SK-N-MC (cell line): Measurements from ENCODE around the gene ATP9B.

ENCODE experiments used
- EZH2 ChIP-seq: fragments of 200-600 bp; sonication (generic); IDR thresholded peaks from one replicate; pipeline ENCODE4 v1.6.1; 2017; ENCODE audit warnings: antibody characterized with exemption
- FOXP2 ChIP-seq: optimal IDR thresholded peaks from 2 replicates; pipeline ENCODE3; 2011; ENCODE audit warnings: mild to moderate bottlenecking, moderate library complexity; ENCODE audit not compliant: insufficient read depth; ENCODE audit errors: extremely low read length, control extremely low read depth
- POLR2AphosphoS5 ChIP-seq: IDR thresholded peaks from 2 replicates; pipeline ENCODE4 v1.6.1; 2012; ENCODE audit warnings: mild to moderate bottlenecking, low read depth, low read length, borderline replicate concordance

DNA sequence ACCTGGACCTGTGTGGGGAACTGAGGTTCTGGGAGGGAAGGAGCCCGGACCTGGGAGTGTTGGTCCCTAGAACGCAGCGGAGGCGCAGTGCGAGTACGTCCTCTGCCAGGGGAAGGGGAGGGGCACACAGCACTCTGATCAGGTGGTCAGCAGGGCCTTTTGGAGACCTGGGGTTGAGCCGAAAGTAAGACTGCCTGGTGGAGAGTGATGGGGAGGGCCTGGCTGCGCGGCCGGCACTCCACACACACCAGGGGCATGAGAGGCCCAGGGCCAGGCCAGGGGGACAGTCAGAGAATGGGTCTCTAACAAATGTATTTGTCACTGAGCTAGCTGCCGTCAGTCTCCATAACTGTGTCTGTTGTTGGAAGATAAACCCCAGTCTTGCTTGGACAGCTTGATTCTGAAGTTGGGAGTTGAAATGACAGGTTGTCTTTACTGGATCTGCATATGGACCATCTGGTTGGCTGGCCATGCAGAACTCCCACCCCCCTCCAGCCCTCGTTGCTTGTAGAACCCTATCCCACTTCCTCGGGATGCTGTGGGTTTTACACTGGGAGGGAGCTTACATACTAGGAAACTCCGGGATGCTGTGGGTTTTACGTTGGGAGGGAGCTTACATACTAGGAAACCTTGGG, 251.1 kb downstream of the ATP9B start:
- TF ChIP-seq POLR2AphosphoS5 (no peak), EZH2 (no peak), FOXP2 (no peak)
